ENCODE results near the gene PCDH15. TPM values are rescaled to one million over a fixed set of nuclear protein-coding genes. Genes with fewer than 3 reads are reported as not detected.

The PCDH15 gene
- total RNA-seq, 4 donors from 2014 or later = 0.70 to 2.3 TPM; not detected in 2

MicroRNAs within 50 kb of the gene (microRNA counts, 767-probe panel; counts per million panel counts)
- 0 counts per million in 2 donors for microRNA hsa-miR-548f

Small RNAs within 50 kb of the gene (microRNA-seq; reads per million reads assigned to microRNA genes)
- not detected for gene MIR548F1 (ENCODE audit: borderline microRNAs expressed, borderline replicate concordance)

Small RNAs within 50 kb of the gene (small RNA-seq; reads per million reads assigned to genes)
- gene AL365496.1 = not detected
- gene MIR548F1 = not detected
- gene RNU6-687P = not detected
